Trophoblast cell (in vitro differentiated cells and primary cell): Measurements from ENCODE around the gene ZNF416.

ENCODE experiments used
- DNase-seq, 2 donors: peaks; one replicate each; pipeline ENCODE4 v3.0.0-alpha.2; 2016
- H2AFZ ChIP-seq: 2 replicates; pipeline ENCODE4 v1.6.1; 2013; ENCODE audit warnings: low read length, moderate library complexity, mild to moderate bottlenecking; ENCODE audit not compliant: insufficient read depth, poor library complexity
- H2AK5ac ChIP-seq: 2 replicates; pipeline ENCODE4 v1.6.1; 2013; ENCODE audit warnings: mild to moderate bottlenecking, low read length
- H2BK120ac ChIP-seq: 2 replicates; pipeline ENCODE4 v1.6.1; 2013; ENCODE audit warnings: low read length, mild to moderate bottlenecking, moderate library complexity; ENCODE audit not compliant: insufficient read depth, poor library complexity
- H2BK12ac ChIP-seq: 2 replicates; pipeline ENCODE4 v1.6.1; 2013; ENCODE audit warnings: mild to moderate bottlenecking, low read length, moderate library complexity
- H2BK5ac ChIP-seq: 2 replicates; pipeline ENCODE4 v1.6.1; 2013; ENCODE audit warnings: low read length, low read depth, moderate library complexity, mild to moderate bottlenecking; ENCODE audit not compliant: poor library complexity
- H3K14ac ChIP-seq: 2 replicates; pipeline ENCODE4 v1.6.1; 2013; ENCODE audit warnings: mild to moderate bottlenecking, low read length
- H3K18ac ChIP-seq: 2 replicates; pipeline ENCODE4 v1.6.1; 2013; ENCODE audit warnings: mild to moderate bottlenecking, low read length
- H3K23ac ChIP-seq: 2 replicates; pipeline ENCODE4 v1.6.1; 2013; ENCODE audit warnings: low read length
- H3K27ac ChIP-seq: 2 replicates; pipeline ENCODE4 v1.5.1; 2013; ENCODE audit warnings: low read depth, mild to moderate bottlenecking, inconsistent platforms, low read length, moderate library complexity
- H3K27me3 ChIP-seq: 2 replicates; pipeline ENCODE4 v1.6.1; 2013; ENCODE audit warnings: inconsistent platforms, mild to moderate bottlenecking, low read length, moderate library complexity; ENCODE audit not compliant: insufficient read depth
- H3K36me3 ChIP-seq, 2 experiments: 1 replicate in 1 of 2; 2 replicates in 1 of 2; pipeline ENCODE4 v1.6.1; 2013; ENCODE audit warnings: low read length in 2 of 2, mild to moderate bottlenecking in 2 of 2, moderate library complexity in 1 of 2; ENCODE audit not compliant: insufficient read depth in 2 of 2, control insufficient read depth in 1 of 2
- H3K4ac ChIP-seq: 2 replicates; pipeline ENCODE4 v1.6.1; 2013; ENCODE audit warnings: low read depth, mild to moderate bottlenecking, low read length, moderate library complexity
- H3K4me1 ChIP-seq, 2 experiments: 1 replicate in 1 of 2; 2 replicates in 1 of 2; pipeline ENCODE4 v1.6.1; 2013; ENCODE audit warnings: low read length in 2 of 2, mild to moderate bottlenecking in 2 of 2, moderate library complexity in 1 of 2; ENCODE audit not compliant: insufficient read depth in 2 of 2, control insufficient read depth in 1 of 2
- H3K4me2 ChIP-seq: 2 replicates; pipeline ENCODE4 v1.6.1; 2013; ENCODE audit warnings: inconsistent platforms, mild to moderate bottlenecking, low read length, moderate library complexity
- H3K4me3 ChIP-seq: 2 replicates; pipeline ENCODE4 v1.5.1; 2013; ENCODE audit warnings: mild to moderate bottlenecking, low read depth, low read length, inconsistent platforms
- H3K79me1 ChIP-seq: one replicate; pipeline ENCODE4 v1.6.1; 2013; ENCODE audit warnings: low read length
- H3K79me2 ChIP-seq: 2 replicates; pipeline ENCODE4 v1.6.1; 2013; ENCODE audit warnings: low read length, mild to moderate bottlenecking; ENCODE audit not compliant: control insufficient read depth, insufficient read depth, poor library complexity
- H3K9ac ChIP-seq: 2 replicates; pipeline ENCODE4 v1.6.1; 2013; ENCODE audit warnings: mild to moderate bottlenecking, low read length
- H3K9me3 ChIP-seq: 2 replicates; pipeline ENCODE4 v1.6.1; 2013; ENCODE audit warnings: low read depth, mild to moderate bottlenecking, control low read depth, inconsistent platforms, low read length; ENCODE audit not compliant: insufficient read depth
- H4K12ac ChIP-seq: 2 replicates; pipeline ENCODE4 v1.6.1; 2013; ENCODE audit warnings: low read depth, mild to moderate bottlenecking, low read length, moderate library complexity
- H4K8ac ChIP-seq: 2 replicates; pipeline ENCODE4 v1.6.1; 2013; ENCODE audit warnings: low read depth, mild to moderate bottlenecking, low read length, moderate library complexity
- H4K91ac ChIP-seq: one replicate; pipeline ENCODE4 v1.6.1; 2013; ENCODE audit warnings: low read depth, mild to moderate bottlenecking, low read length, moderate library complexity
- WGBS: extraction: QIAGEN DNeasy Blood & Tissue Kit; methylation state at CpG from one replicate; pipeline ENCODE4 v1.1.7; 2013; ENCODE audit warnings: missing lambda C conversion rate; ENCODE audit not compliant: insufficient read length, insufficient coverage; ENCODE audit errors: extremely low coverage; 5-methylcytosine and 5-hydroxymethylcytosine counted together

ZNF416 gene

GRCh38 chr19:57537953-57538547 lies 40.7 kb downstream of the ZNF416 start:
- peaks cover 23 to 60% of the 10 kb centered on the region in 2 experiments for H3K36me3 ChIP-seq
- H3K4ac ChIP-seq: no peak overlapping the region
- WGBS: no CpG with 5 or more reads among the region's 7 CpGs
- H2AK5ac ChIP-seq: no peak overlapping the region
- H2AFZ ChIP-seq: no peak overlapping the region
- no peak for DNase-seq
- H2BK12ac ChIP-seq: no peak overlapping the region
- no peak overlapping the region for H3K27ac ChIP-seq
- no peak overlapping the region for H3K9ac ChIP-seq
- H3K4me2 ChIP-seq: no peak overlapping the region
- H3K79me2 ChIP-seq: no peaks in the 10 kb centered on the region
- no peak overlapping the region for H4K12ac ChIP-seq
- no peaks in the 10 kb centered on the region for H3K79me1 ChIP-seq
- no peak overlapping the region for H2BK120ac ChIP-seq
- H3K14ac ChIP-seq: no peak overlapping the region
- no peak overlapping the region for H3K23ac ChIP-seq
- H4K91ac ChIP-seq: no peak overlapping the region
- no peaks in the 10 kb centered on the region for H3K27me3 ChIP-seq
- no peaks in the 10 kb centered on the region for H3K4me1 ChIP-seq
- no peak overlapping the region for H4K8ac ChIP-seq
- peaks cover 34% of the 10 kb centered on the region for H3K9me3 ChIP-seq
- H3K18ac ChIP-seq: no peak overlapping the region
- H2BK5ac ChIP-seq: no peak overlapping the region
- no peak overlapping the region for H3K4me3 ChIP-seq

GRCh38 chr19:57527136-57527881 lies 51.4 kb downstream of the ZNF416 start, which contains the start of gene ZNF549:
TSS of gene ZNF549 (plus strand) at chr19:57527356. CDS start at chr19:57527574, 218 bp downstream.
- H2AFZ ChIP-seq: peak within 1 kb of the TSS; percentile 74
- peak within 1 kb of the TSS; percentile 44 for H3K4ac ChIP-seq

More at GRCh38 chr19:57527136-57527881, 51.4 kb downstream of the ZNF416 start, which contains the start of gene ZNF549:
- H2AK5ac ChIP-seq: no peak within 1 kb of the TSS
- H3K36me3 ChIP-seq: peaks cover 0 to 2% of the 10 kb centered on the region in 2 experiments
- H2BK12ac ChIP-seq: no peak within 1 kb of the TSS
- WGBS: no CpG with 5 or more reads among the region's 64 CpGs
- H4K12ac ChIP-seq: peak within 1 kb of the TSS; percentile 73
- peak within 1 kb of the TSS; percentile 31 for H3K14ac ChIP-seq
- H3K18ac ChIP-seq: peak within 1 kb of the TSS; percentile 63
- peak within 1 kb of the TSS; percentile 80 for H4K8ac ChIP-seq
- H3K79me1 ChIP-seq: peaks cover 4% of the 10 kb centered on the region
- DNase-seq: peak; percentile 92 to 94
- peak within 1 kb of the TSS; percentile 91 for H3K4me2 ChIP-seq
- peak within 1 kb of the TSS; percentile 46 for H2BK120ac ChIP-seq
- no peaks in the 10 kb centered on the region for H3K27me3 ChIP-seq
- peak within 1 kb of the TSS; percentile 84 for H3K4me3 ChIP-seq
- H3K23ac ChIP-seq: no peak within 1 kb of the TSS
- H4K91ac ChIP-seq: peak within 1 kb of the TSS; percentile 61
- H2BK5ac ChIP-seq: peak within 1 kb of the TSS; percentile 72
- H3K9me3 ChIP-seq: no peaks in the 10 kb centered on the region
- H3K27ac ChIP-seq: peak within 1 kb of the TSS; percentile 80
- H3K9ac ChIP-seq: peak within 1 kb of the TSS; percentile 21
- peaks cover 3 to 4% of the 10 kb centered on the region in 2 experiments for H3K4me1 ChIP-seq
- peaks cover 5% of the 10 kb centered on the region for H3K79me2 ChIP-seq
